Mesenchymal stem cell (in vitro differentiated cells and primary cell): ENCODE measurements around the gene SLC44A5. TPM values are rescaled to one million over a fixed set of nuclear protein-coding genes. Genes with fewer than 3 reads are reported as not detected.

Experiments used
- small RNA-seq: library from polyadenylated mRNA; stranded (forward); fragments of <200 nt; extraction: miRNeasy Mini kit (QIAGEN cat#:217004); gene quantifications from one replicate; pipeline ENCODE3, GENCODE V24; 2013; ENCODE audit warnings: low read depth

Gene SLC44A5

Small RNA genes within 50 kb of the gene (small RNA-seq; reads per million reads assigned to genes)
- gene RNU6-503P (not detected), gene RNU6-622P (not detected)
